HL-60 (cell line): Measurements from ENCODE around the gene CCDC28A.

ENCODE experiments used
- CTCF ChIP-seq: IDR thresholded peaks from one replicate; pipeline ENCODE4 v1.5.1; 2011; ENCODE audit warnings: low read length, control low read depth, inconsistent platforms; ENCODE audit not compliant: insufficient read depth
- GABPA ChIP-seq: IDR thresholded peaks from 2 replicates; pipeline ENCODE4 v1.6.1; 2012; ENCODE audit warnings: low read depth
- POLR2AphosphoS5 ChIP-seq: IDR thresholded peaks from 2 replicates; pipeline ENCODE4 v1.6.1; 2012; ENCODE audit warnings: low read depth
- REST ChIP-seq: IDR thresholded peaks from 2 replicates; pipeline ENCODE4 v1.6.1; 2012; ENCODE audit warnings: low read depth; ENCODE audit not compliant: insufficient replicate concordance
- SPI1 ChIP-seq: IDR thresholded peaks from 2 replicates; pipeline ENCODE4 v1.6.1; 2012; ENCODE audit warnings: low read depth, mild to moderate bottlenecking, borderline replicate concordance

- no peak for TF ChIP-seq CTCF
- TF ChIP-seq POLR2AphosphoS5: no peak
- TF ChIP-seq REST: no peak
- TF ChIP-seq SPI1: no peak
- TF ChIP-seq GABPA: no peak
Measured at GRCh38 chr6:138785079-138785478, 11.5 kb downstream of the CCDC28A start.
